HepG2 (cell line): ENCODE results near the gene SLC25A22. TPM values are rescaled to one million over a fixed set of nuclear protein-coding genes. Genes with fewer than 3 reads are reported as not detected.

ENCODE experiments used
- AGO2 ChIP-seq: fragments of 200-400 bp; formaldehyde crosslinking; optimal IDR thresholded peaks from 2 replicates; pipeline ENCODE3; 2017; ENCODE audit warnings: mild to moderate bottlenecking, low read depth, low read length, moderate library complexity
- ATF2 ChIP-seq: sonication (generic); formaldehyde crosslinking; IDR thresholded peaks from 2 replicates; pipeline ENCODE4 v1.4.0; 2020; ENCODE audit warnings: missing genetic modification reagents
- DBP ChIP-seq: sonication (generic); formaldehyde crosslinking; IDR thresholded peaks from 2 replicates; pipeline ENCODE4 v1.4.0; 2020; ENCODE audit warnings: missing genetic modification reagents; ENCODE audit errors: not compliant biosample characterization
- HDAC6 ChIP-seq: fragments of 200-600 bp; sonication (generic); IDR thresholded peaks from 2 replicates; pipeline ENCODE4 v1.7.0; 2017; ENCODE audit warnings: mild to moderate bottlenecking, antibody characterized with exemption, low read length, low read depth
- HNF4G ChIP-seq, 2 experiments: sonication (generic) in 1 of 2; formaldehyde crosslinking in 1 of 2; IDR thresholded peaks; 2 replicates each; pipeline versions ENCODE4 v1.4.0 to v1.6.1; 2011 to 2020; ENCODE audit warnings: borderline replicate concordance in 2 of 2, low read depth in 2 of 2, mild to moderate bottlenecking in 2 of 2, low read length in 1 of 2, missing genetic modification reagents in 1 of 2, moderate library complexity in 1 of 2
- HNRNPUL1 ChIP-seq: fragments of 200-400 bp; formaldehyde crosslinking; IDR thresholded peaks from 2 replicates; pipeline ENCODE4 v1.6.1; 2017; ENCODE audit warnings: low read depth, mild to moderate bottlenecking, low read length, moderate library complexity
- KLF11 ChIP-seq: IDR thresholded peaks from 2 replicates; pipeline ENCODE4 v1.6.1; 2016; ENCODE audit warnings: missing compliant biosample characterization
- MTF1 ChIP-seq: sonication (generic); formaldehyde crosslinking; IDR thresholded peaks from 2 replicates; pipeline ENCODE4 v1.5.0; 2020; ENCODE audit warnings: missing genetic modification reagents
- MZF1 ChIP-seq: sonication (generic); formaldehyde crosslinking; IDR thresholded peaks from 2 replicates; pipeline ENCODE4 v1.8.1; 2023; ENCODE audit warnings: mild to moderate bottlenecking, missing genetic modification reagents, borderline replicate concordance
- NFKB2 ChIP-seq: sonication (generic); formaldehyde crosslinking; IDR thresholded peaks from 2 replicates; pipeline ENCODE4 v1.4.0; 2020; ENCODE audit warnings: missing genetic modification reagents, borderline replicate concordance
- REL ChIP-seq: sonication (generic); formaldehyde crosslinking; conservative IDR thresholded peaks from 2 replicates; pipeline ENCODE4 v1.8.0; 2022; ENCODE audit warnings: mild to moderate bottlenecking, missing genetic modification reagents, moderate library complexity
- RFX1 ChIP-seq: fragments of 450-650 bp; IDR thresholded peaks from 2 replicates; pipeline ENCODE4 v1.6.1; 2017
- SNRNP70 ChIP-seq: fragments of 200-400 bp; formaldehyde crosslinking; IDR thresholded peaks from 2 replicates; pipeline ENCODE4 v1.6.1; 2017; ENCODE audit warnings: mild to moderate bottlenecking, low read depth, low read length, moderate library complexity
- ZNF256 ChIP-seq: sonication (generic); formaldehyde crosslinking; conservative IDR thresholded peaks from 2 replicates; pipeline ENCODE4 v1.4.0; 2020; ENCODE audit warnings: missing genetic modification reagents
- ZNF354B ChIP-seq: sonication (generic); formaldehyde crosslinking; IDR thresholded peaks from 2 replicates; pipeline ENCODE4 v1.8.0; 2022; ENCODE audit warnings: mild to moderate bottlenecking, missing genetic modification reagents
- ZNF414 ChIP-seq: sonication (generic); formaldehyde crosslinking; IDR thresholded peaks from 2 replicates; pipeline ENCODE4 v1.5.0; 2020; ENCODE audit warnings: missing genetic modification reagents
- ZNF510 ChIP-seq: sonication (generic); formaldehyde crosslinking; IDR thresholded peaks from 2 replicates; pipeline ENCODE4 v1.4.0; 2020; ENCODE audit warnings: low read depth, mild to moderate bottlenecking, missing genetic modification reagents
- polyA plus RNA-seq, 8 experiments: library from polyadenylated mRNA; depleted of rRNA in 3 of 8; stranded (reverse) in 7 of 8; unstranded in 1 of 8; fragments of >200 nt; fragmentation: Illumina TruSeq in 4 of 8; extraction: Trizol in 4 of 8; gene quantifications; 2 replicates each; pipeline versions ENCODE4 v1.2.1 to v1.2.3, GENCODE V29; 2011 to 2016; ENCODE audit warnings: low read depth in 4 of 8, missing spikeins in 1 of 8, mixed read lengths in 1 of 8; ENCODE audit not compliant: insufficient read depth in 1 of 8
- total RNA-seq, 5 experiments: library from RNA; depleted of rRNA; stranded (reverse); fragments of >200 nt; fragmentation: Illumina TruSeq; extraction: Trizol; gene quantifications; 2 replicates each; pipeline ENCODE4 v1.2.3, GENCODE V29; 2016; ENCODE audit warnings: low read depth in 1 of 5
- TF ChIP-seq, protein P1 (sequence below): sonication (generic); formaldehyde crosslinking; IDR thresholded peaks from 2 replicates; pipeline ENCODE4 v1.8.1; 2023; ENCODE audit warnings: mild to moderate bottlenecking, missing genetic modification reagents
- TF ChIP-seq, protein P2 (sequence below), 2 experiments: sonication (generic) in 1 of 2; formaldehyde crosslinking in 1 of 2; IDR thresholded peaks; 2 replicates each; pipeline versions ENCODE4 v1.4.0 to v1.6.1; 2016 to 2020; ENCODE audit warnings: borderline replicate concordance in 1 of 2, low read depth in 1 of 2, mild to moderate bottlenecking in 1 of 2, missing genetic modification reagents in 1 of 2

Gene SLC25A22
- total and polyA plus RNA-seq, 2 of the 13 experiments (the other 11 are each of a cell fraction or from before 2014, with no cell fraction given): 12.4 to 19.2 TPM

DNA sequence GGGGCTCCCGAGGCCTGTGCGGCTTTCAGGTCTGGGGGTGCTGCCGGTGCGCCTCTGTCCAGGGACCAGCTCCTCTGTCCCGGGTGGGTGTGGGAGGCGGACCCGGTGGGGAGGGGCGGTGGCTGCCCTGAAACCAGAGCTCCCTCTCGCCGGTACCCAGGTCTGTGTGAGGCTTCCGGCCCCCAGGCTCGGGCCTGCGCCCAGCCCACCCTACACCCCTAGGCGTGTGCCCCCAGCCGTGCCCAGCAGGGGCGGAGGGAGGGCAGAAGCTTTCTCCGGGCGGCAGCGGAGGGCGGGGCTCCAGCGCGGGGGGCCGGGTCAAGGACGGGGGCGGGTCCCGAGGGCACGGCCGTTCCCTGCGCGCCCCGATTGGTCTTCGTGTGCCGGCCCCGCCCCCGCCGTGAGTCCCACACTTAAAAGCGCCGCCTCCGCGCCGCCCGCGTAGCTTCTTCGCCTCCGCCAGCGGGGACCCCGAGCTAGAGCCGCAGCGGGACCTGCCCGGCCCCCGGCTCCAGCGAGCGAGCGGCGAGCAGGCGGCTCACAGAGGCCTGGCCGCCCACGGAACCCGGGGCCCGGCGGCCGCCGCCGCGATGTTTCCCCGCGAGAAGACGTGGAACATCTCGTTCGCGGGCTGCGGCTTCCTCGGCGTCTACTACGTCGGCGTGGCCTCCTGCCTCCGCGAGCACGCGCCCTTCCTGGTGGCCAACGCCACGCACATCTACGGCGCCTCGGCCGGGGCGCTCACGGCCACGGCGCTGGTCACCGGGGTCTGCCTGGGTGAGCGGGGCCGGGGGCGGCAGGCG lies 21.2 kb upstream of the SLC25A22 start (continued):
- TF ChIP-seq MTF1 (CRISPR knock-in tag) (no peak), HNRNPUL1 (no peak), SNRNP70 (no peak), RFX1 (no peak), ZNF354B (CRISPR knock-in tag) (no peak; the same call in 1 of the 2 replicates), ZNF510 (CRISPR knock-in tag) (no peak), MZF1 (CRISPR knock-in tag) (no peak), ATF2 (CRISPR knock-in tag) (no peak; the same call in 1 of the 2 replicates), HDAC6 (no peak), HNF4G (IDR thresholded peaks at IDR 0.05; ENCODE audit: borderline replicate concordance, low read depth, low read length) (no peak), HNF4G (CRISPR knock-in tag; IDR thresholded peaks at IDR 0.05; ENCODE audit: borderline replicate concordance, low read depth) (no peak), ZNF256 (CRISPR knock-in tag) (no peak), KLF11 (CRISPR knock-in tag) (no peak), AGO2 (peak; percentile 32), REL (no peak), DBP (no peak), NFKB2 (CRISPR knock-in tag) (no peak; the same call in 1 of the 2 replicates), ZNF414 (CRISPR knock-in tag) (no peak)
- TF ChIP-seq, protein P1, sequence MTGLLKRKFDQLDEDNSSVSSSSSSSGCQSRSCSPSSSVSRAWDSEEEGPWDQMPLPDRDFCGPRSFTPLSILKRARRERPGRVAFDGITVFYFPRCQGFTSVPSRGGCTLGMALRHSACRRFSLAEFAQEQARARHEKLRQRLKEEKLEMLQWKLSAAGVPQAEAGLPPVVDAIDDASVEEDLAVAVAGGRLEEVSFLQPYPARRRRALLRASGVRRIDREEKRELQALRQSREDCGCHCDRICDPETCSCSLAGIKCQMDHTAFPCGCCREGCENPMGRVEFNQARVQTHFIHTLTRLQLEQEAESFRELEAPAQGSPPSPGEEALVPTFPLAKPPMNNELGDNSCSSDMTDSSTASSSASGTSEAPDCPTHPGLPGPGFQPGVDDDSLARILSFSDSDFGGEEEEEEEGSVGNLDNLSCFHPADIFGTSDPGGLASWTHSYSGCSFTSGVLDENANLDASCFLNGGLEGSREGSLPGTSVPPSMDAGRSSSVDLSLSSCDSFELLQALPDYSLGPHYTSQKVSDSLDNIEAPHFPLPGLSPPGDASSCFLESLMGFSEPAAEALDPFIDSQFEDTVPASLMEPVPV (CRISPR knock-in tag): peak; percentile 54; the same call in 1 of the 2 replicates
- TF ChIP-seq, protein P2, sequence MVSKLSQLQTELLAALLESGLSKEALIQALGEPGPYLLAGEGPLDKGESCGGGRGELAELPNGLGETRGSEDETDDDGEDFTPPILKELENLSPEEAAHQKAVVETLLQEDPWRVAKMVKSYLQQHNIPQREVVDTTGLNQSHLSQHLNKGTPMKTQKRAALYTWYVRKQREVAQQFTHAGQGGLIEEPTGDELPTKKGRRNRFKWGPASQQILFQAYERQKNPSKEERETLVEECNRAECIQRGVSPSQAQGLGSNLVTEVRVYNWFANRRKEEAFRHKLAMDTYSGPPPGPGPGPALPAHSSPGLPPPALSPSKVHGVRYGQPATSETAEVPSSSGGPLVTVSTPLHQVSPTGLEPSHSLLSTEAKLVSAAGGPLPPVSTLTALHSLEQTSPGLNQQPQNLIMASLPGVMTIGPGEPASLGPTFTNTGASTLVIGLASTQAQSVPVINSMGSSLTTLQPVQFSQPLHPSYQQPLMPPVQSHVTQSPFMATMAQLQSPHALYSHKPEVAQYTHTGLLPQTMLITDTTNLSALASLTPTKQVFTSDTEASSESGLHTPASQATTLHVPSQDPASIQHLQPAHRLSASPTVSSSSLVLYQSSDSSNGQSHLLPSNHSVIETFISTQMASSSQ (IDR thresholded peaks at IDR 0.05; ENCODE audit: low read depth): no peak
- TF ChIP-seq, protein P2 (CRISPR knock-in tag; IDR thresholded peaks at IDR 0.05; ENCODE audit: borderline replicate concordance): peak; percentile 26; the same call in 1 of the 2 replicates
